K562 (cell line): ENCODE measurements around the gene NFATC3.

Experiments used
- JUN ChIP-seq, 2 experiments: sonication (generic) in 1 of 2; formaldehyde crosslinking in 1 of 2; IDR thresholded peaks; 2 replicates each; pipeline versions ENCODE4 v1.6.1 to v1.8.0; 2012 to 2022; ENCODE audit warnings: borderline replicate concordance in 2 of 2, mild to moderate bottlenecking in 2 of 2, improper control_type of control experiment in 1 of 2, low read depth in 1 of 2, low read length in 1 of 2, missing genetic modification reagents in 1 of 2
- NR3C1 ChIP-seq: sonication (generic); formaldehyde crosslinking; IDR thresholded peaks from 2 replicates; pipeline ENCODE4 v1.8.1; 2022; ENCODE audit warnings: missing genetic modification reagents
- PRPF4 ChIP-seq: fragments of 200-400 bp; formaldehyde crosslinking; IDR thresholded peaks from one replicate; pipeline ENCODE4 v1.6.1; 2017; ENCODE audit warnings: low read length, low read depth, mild to moderate bottlenecking; ENCODE audit not compliant: insufficient read depth, poor library complexity, severe bottlenecking
- REST ChIP-seq, 2 experiments: fragments of 450-650 bp; formaldehyde crosslinking in 1 of 2; IDR thresholded peaks; 2 replicates each; pipeline versions ENCODE4 v1.4.0 to v1.6.1; 2014 to 2020; ENCODE audit warnings: mild to moderate bottlenecking in 2 of 2, borderline replicate concordance in 1 of 2, low read depth in 1 of 2
- TAF1 ChIP-seq: IDR thresholded peaks from 2 replicates; pipeline ENCODE4 v1.6.1; 2011; ENCODE audit warnings: mild to moderate bottlenecking, low read length, moderate library complexity; ENCODE audit not compliant: insufficient read depth, control insufficient read depth, severe bottlenecking; ENCODE audit errors: extremely low read depth
- ZNF668 ChIP-seq: fragments of 250-450 bp; sonication (Bioruptor Pico); IDR thresholded peaks from 2 replicates; pipeline ENCODE4 v1.8.0; 2022; ENCODE audit warnings: mild to moderate bottlenecking, inconsistent platforms

GRCh38 chr16:68091380-68092261 is 6.5 kb downstream of the NFATC3 start:
- TF ChIP-seq JUN (IDR thresholded peaks at IDR 0.05; ENCODE audit: borderline replicate concordance, low read depth, low read length) (no peak), JUN (CRISPR knock-in tag; IDR thresholded peaks at IDR 0.05; ENCODE audit: borderline replicate concordance) (no peak), ZNF668 (CRISPR knock-in tag) (no peak), REST (IDR thresholded peaks at IDR 0.05; ENCODE audit: borderline replicate concordance) (no peak), REST (CRISPR knock-in tag; IDR thresholded peaks at IDR 0.05; ENCODE audit: low read depth) (no peak), TAF1 (no peak), NR3C1 (CRISPR knock-in tag) (no peak), PRPF4 (no peak)
